ENCODE results near the gene FZD10. TPM values are rescaled to one million over a fixed set of nuclear protein-coding genes. Genes with fewer than 3 reads are reported as not detected.

Gene FZD10
- total and polyA plus RNA-seq, 12 donors: 0.04 to 0.24 (median 0.07) TPM; not detected in 5

DNA sequence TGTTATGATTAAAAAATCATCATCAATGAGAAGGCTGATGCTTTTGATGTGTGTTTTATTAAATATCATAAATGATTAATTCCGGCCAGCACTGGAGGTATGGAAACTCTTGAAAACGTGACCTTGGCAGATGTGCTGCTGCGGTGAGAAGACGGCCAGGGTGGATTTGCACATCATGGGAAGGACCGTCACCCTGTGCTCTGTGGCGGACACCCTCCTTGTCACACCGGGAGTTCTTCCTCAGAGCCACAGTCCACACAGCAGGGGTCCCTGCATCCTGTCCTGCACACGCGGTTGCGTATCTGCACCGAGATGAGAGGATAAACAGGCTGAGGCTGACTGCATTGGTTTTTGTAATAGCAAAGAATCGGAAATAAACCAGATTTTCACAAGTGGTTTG, 33.5 kb downstream of the FZD10 start:
- intact Hi-C loops (cut with DNase I): no loop called here
- TF ChIP-seq, protein P1, sequence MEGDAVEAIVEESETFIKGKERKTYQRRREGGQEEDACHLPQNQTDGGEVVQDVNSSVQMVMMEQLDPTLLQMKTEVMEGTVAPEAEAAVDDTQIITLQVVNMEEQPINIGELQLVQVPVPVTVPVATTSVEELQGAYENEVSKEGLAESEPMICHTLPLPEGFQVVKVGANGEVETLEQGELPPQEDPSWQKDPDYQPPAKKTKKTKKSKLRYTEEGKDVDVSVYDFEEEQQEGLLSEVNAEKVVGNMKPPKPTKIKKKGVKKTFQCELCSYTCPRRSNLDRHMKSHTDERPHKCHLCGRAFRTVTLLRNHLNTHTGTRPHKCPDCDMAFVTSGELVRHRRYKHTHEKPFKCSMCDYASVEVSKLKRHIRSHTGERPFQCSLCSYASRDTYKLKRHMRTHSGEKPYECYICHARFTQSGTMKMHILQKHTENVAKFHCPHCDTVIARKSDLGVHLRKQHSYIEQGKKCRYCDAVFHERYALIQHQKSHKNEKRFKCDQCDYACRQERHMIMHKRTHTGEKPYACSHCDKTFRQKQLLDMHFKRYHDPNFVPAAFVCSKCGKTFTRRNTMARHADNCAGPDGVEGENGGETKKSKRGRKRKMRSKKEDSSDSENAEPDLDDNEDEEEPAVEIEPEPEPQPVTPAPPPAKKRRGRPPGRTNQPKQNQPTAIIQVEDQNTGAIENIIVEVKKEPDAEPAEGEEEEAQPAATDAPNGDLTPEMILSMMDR (IDR thresholded peaks at IDR 0.05): no peak
- ATAC-seq: no peak

DNA sequence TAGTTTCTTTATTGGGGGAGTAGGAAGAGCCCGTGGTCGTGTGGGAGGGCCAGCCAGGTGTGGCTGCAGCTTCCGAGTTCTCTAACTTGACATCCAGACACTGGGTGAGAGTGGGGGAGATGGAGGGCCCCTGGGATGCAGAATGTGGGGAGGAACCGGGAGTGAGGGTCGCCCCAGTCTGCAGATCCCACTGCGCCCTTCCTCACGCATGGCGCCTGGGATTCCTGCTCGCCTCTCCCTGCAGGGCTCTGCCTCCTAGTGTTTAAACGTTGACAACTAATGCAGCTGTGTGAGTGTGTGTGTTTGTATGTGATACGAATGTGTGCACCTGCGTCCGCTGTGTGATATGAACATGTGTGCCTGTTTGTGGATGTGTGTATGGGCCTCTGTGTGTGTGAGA, 34.6 kb downstream of the FZD10 start:
- Histone ChIP-seq H3K9me3 (peaks cover 0 to 16% (median 0%) of the 10 kb centered on the region in 11 donors), H3K36me3 (no peaks in the 10 kb centered on the region), H3K27ac (no peak overlapping the region), H3K27me3 (peaks cover 0 to 76% (median 21%) of the 10 kb centered on the region in 7 donors), H3K4me1 (no peaks in the 10 kb centered on the region), H3K4me3 (no peak overlapping the region)
- intact Hi-C loops (cut with DNase I): no loop called here
- no peak for ATAC-seq
- 58 to 59% methylated on average over 13 of the region's 13 CpGs for WGBS, 2 donors
- no peak for DNase-seq
- TF ChIP-seq, protein P1 (IDR thresholded peaks at IDR 0.05): no peak

More for the DNA sequence above, 33.5 kb downstream of the FZD10 start:
- WGBS, 2 donors: 70 to 73% methylated on average over 12 of the region's 12 CpGs
- Histone ChIP-seq H3K27ac (no peak overlapping the region), H3K36me3 (no peaks in the 10 kb centered on the region), H3K4me3 (no peak overlapping the region), H3K4me1 (no peaks in the 10 kb centered on the region), H3K27me3 (peaks cover 0 to 70% (median 21%) of the 10 kb centered on the region in 7 donors), H3K9me3 (peaks cover 0 to 5% (median 0%) of the 10 kb centered on the region in 11 donors)
- DNase-seq: no peak

DNA sequence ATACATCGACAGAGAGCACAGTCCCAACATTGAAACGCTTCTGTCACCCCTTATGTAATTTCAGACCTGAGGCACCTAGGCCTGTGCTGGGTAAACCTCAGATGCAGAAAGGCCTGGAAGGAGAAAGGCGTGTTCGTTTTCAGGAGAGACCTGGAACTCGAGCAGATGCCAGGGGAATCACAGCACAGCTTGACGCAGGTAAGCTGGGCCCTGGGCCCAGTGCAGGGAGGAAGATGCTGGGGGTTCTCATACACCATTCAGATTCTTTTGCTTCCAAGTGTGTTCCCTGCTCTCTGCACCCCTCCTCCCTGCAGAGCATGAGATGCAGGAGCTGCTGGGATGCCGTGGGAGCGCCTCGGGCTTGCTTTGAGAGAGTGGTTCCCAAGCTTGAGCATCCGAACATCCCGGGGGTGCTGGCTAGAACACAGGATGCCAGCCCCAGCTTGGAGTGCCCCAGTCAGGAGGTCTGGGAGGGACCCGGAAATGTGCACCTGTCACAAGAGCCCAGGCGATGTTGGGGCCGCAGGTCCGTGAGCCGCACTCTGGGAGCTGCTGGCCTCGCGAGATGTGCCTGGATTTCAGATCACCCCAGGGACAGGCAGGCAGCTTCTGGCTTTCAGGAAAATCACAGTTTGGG, 35.9 kb downstream of the FZD10 start:
- intact Hi-C loops (cut with DNase I): no loop called here
- H3K27me3 ChIP-seq: peaks cover 0 to 68% (median 21%) of the 10 kb centered on the region in 7 donors
- no peaks in the 10 kb centered on the region for H3K4me1 ChIP-seq
- H3K9me3 ChIP-seq: peaks cover 0 to 23% (median 0%) of the 10 kb centered on the region in 11 donors
- ATAC-seq: no peak
- no peak overlapping the region for H3K27ac ChIP-seq
- WGBS, 2 donors: 84 to 86% methylated on average over 18 of the region's 18 CpGs
- DNase-seq: no peak
- no peak overlapping the region for H3K4me3 ChIP-seq
- H3K36me3 ChIP-seq: no peaks in the 10 kb centered on the region
- TF ChIP-seq, protein P1 (IDR thresholded peaks at IDR 0.05): no peak

DNA sequence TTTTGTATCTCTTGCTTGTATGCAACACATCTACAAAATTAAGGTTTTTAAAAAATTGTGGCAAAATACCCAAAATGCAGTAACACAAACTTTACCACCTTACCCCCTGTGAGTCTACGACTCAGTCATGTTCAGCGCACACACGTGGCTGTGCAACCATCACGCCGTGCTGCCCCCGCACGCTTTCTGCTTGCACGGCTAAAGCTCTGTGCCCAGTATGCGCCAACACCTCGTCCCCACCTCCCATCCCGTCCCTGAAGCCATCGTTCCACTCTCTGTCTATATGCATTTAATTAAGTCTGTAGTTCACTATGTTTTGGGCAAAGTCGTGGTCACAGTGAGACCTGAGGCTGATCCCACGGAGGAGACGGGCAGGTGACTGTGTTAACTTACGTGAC, 36.4 kb downstream of the FZD10 start:
- DNase-seq (no peak), ATAC-seq (no peak)
- no peak overlapping the region for H3K27ac ChIP-seq
- no peaks in the 10 kb centered on the region for H3K4me1 ChIP-seq
- 86 to 87% methylated on average over 16 of the region's 16 CpGs for whole genome bisulfite sequencing, 2 donors
- peaks cover 0 to 23% (median 0%) of the 10 kb centered on the region in 11 donors for H3K9me3 ChIP-seq
- TF ChIP-seq, protein P1 (IDR thresholded peaks at IDR 0.05): no peak
- H3K36me3 ChIP-seq: no peaks in the 10 kb centered on the region
- intact Hi-C loops (cut with DNase I): no loop called here
- no peak overlapping the region for H3K4me3 ChIP-seq
- H3K27me3 ChIP-seq: peaks cover 0 to 63% (median 21%) of the 10 kb centered on the region in 7 donors

Measured in heart right ventricle (tissue), 16 donors.